NCI-H345 (cell line): ENCODE data around the gene SCYGR8.
A peak's percentile ranks its signal among the peaks of the same experiment; 100 is the strongest.

Experiments
- DNase-seq: peaks from one replicate; lab custom pipeline; 2025; lab: John Stamatoyannopoulos, UW

The SCYGR8 gene

DNA sequence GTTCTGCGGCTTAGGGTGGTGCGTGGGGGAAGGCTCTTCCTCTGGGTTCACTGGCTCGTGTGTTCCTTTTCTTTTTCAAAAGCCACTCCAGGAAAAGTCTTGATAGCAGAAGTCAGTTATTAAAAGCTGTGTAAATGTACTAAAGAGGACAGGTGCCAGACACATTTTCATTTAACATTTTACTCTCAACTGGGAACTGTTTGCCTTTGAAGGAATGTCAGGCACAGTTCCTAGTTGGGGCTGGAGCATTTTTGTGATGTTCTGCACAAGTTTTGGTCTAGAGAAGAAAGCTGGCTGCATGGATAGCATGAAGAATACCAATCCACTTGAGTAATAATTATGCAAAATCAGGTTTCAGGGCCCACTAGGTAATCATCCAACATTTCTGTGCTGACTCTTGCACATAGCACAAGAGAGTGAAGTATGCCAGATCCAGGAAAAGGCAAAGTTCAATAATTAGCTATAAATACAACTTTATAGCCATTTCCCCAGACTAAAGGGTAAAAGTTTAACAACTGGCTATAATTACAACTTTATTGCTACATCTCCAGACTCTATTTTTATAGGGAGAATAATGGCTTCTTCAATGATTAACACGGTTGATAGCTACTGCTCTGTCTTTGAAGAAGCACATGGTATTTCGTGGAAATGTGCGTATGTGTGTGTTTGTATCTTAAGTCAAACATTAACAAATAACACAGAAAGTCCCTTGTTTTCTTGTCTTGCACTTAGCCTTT is 16.2 kb downstream of the SCYGR8 start:
- no peak for DNase-seq

DNA sequence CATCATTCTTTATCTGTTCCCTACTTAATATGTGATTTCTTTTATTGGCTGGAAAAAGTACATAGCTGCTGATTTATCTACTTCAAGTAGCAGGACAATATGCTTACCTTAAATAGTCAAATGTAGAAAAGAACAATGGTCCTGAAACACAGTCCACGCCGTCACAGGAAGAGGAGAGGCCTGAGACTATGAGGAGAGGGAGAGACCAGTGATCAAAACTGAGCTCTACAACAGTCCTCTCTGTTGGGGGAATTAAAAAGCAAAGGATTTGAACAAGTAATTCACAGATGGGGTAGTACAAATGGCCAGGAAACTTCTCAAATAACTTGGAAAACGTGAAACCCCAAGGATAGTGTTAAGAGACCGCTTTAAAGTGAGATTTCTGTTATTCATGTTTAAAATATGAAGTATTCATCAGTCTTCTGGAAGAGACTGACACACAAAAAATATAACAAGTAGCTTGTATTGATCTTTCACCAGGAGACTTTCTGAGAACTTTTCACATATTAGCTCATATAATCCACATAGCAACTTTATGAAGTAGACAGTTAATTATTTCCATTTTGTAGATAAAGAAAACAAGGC is 20.2 kb downstream of the SCYGR8 start:
- DNase-seq: no peak

DNA sequence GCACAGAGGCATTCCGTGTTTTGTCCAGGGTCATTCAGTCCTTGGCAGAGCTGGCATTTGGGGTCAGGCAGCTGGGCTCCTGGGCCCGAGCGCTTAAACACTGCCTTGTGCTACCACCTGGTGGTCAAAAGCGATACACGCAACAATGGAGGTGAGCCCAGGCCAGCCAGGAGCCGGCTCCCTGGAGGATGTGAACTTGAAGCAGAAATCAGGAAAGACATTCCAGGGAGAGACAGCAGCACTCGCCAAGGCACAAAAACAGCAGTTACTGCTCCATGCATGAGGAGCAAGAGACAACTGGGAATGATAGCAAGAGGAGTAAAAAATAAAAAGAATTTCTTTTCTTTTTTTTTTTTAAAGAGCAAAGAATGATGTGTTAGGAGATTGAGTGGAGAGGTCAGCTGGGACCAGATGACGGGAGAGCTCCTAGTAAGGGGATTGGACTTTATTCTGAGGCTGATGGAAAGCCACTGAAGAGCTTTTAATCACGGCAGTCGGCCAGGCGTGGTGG is 20.7 kb downstream of the SCYGR8 start:
- peak; percentile 79 for DNase-seq

DNA sequence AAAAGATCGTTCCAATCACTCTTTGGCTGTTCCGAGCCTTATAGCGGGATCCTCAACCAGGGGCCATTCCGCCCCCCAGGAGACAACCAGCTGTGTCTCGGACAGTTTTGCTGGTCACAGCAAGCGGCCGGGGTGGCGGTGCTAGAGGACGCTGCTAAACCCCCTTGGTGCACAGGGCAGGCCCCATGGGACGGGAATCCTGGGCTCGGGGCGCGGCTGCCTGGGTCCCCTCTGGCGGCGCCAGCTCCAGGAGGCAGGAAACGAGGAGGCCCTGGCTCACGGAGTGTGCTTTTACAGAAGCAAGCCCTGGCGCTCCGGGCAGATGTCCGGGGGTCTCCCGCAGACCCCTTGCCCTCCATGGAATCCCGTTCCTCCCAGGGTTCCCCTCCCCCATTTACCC is 22.1 kb downstream of the SCYGR8 start:
- DNase-seq: no peak

DNA sequence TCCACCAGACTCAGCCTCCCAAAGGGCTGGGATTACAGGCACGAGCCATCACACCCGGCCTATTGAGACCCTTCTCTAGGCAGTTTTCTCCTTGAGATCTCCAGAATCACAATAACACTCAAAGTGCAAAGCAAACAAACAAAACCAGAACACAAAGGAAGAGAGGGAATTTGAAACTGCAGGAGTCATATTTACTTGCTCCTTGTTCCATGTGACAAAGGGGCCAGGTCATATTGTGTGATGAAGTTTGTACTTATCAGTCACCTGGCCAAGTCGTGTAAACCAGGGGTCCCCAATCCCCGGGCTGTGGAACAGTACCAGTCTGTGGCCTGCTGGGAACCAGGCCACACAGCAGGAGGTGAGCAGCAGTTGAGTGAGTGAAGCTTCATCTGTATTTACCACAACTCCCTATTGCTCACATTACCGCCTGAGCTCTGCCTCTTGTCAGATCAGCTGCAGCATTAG is 26.5 kb downstream of the SCYGR8 start:
- peak; percentile 88 for DNase-seq

DNA sequence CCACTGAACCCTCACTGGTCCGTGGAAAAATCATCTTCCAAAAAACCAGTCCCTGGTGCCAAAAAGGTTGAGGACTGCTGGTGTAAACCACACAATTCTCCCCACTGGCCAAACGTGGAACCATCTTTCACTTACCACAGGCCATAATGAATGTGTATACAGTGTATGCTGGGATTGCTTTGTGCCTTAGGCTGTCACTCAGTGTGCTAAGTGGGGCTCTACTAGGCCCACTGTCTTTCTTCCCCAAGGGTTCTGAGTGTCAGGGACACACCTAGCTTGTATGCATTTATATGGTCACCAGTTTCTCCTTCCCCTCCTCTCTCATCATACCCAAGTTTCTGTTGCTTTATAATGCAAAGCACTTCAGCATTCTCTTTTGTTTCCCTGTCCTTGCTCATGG is 27.2 kb downstream of the SCYGR8 start:
- no peak for DNase-seq

DNA sequence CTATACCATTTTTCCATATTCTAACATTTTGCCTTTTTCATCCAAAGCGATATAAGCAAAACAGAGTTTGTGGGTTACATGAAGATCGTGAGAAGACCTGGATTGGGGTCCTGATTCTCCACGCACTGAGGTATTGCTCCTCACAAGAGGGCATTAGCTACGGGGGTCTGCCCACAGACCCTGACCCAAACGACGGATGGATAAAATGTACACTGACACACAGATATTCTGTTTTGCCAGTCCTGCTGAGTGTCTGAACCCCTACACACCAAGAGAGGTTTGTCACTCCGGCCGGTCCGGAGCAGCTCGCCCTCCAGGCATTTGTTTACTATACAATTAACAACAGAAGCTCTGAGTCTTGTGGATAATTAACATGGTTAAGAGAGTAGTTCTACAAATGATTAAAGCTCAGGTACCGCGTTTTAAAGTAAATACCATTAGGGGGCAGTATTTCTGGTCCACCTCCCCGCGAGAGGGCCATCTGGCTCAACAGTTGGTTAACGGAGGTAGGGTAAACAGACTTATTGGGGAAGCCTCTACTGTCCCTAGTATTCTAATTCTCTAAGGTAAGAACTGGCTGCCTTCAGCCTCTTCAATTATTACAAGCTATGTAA is 28.4 kb downstream of the SCYGR8 start:
- no peak for DNase-seq

DNA sequence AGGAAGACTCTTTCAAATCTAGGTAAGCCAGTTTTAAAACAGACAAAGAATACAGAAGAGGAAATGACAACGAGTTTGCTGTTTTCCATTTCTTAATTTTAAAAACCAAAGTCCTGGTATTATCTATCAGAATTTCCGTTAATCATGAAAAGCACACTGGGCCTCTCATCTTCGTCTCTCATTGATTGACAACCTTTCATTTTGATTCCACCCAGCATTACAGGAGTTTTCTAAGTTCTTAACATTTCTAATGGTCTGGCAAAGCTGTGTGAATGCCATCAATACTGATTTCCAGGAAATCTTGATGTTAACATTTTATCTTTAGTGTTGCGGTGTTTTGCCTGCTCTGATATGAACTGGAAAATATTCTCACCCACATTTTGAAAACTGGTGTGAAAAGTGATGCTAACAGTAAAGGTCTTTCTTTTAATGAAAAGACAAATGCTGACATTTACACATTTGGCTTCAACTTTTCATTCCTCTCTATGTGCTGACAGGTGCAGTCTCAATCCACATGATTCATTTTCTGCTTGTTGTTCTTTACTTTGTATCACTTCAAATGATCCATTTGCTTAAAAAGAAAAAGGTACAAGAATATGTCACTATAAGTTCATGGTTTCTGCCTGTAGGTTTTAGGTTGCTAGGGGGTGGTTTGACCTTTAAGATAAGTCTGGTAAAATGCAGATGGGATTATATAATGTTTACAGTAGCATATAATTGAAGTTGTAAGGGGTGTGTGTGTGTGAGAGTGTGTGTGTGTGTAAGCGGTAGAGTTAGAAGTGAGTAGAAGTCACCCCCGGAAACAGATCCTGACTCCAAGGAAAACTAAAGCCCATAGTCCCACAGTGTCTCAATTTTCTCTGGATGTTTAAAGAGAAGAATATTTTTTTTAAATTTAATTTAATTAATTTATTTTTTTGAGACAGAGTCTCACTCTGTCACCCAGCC is 29.5 kb downstream of the SCYGR8 start:
- DNase-seq: no peak

DNA sequence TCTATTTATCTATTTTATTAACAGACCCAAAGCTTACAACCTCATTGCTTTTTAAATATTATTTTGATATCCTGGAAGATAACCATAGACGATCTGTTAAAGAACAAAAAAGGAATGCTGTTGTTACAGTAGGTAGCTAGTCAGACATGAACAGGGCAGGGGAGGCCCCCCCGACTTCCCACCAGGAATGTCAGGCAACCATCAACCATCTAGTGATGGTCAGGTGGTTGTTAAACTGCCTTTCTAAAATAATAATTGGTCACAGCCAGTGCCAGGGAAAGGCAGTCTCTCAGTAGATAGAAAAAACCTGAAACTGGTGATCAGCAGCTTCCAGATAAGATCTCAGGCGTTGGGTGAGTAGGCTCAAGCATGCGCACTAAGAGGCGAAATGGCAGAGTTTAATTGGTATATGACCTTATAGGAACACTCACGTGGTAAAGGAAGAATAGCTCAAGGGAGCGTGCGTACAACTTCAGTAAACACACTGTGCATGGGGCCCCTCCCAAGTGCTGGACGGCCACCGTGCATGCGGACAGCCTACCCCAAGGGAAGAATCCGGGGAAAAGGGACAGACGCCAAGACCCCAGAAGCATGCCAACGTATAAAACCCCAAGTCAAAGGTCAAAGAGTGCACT is 35.4 kb downstream of the SCYGR8 start:
- no peak for DNase-seq

DNA sequence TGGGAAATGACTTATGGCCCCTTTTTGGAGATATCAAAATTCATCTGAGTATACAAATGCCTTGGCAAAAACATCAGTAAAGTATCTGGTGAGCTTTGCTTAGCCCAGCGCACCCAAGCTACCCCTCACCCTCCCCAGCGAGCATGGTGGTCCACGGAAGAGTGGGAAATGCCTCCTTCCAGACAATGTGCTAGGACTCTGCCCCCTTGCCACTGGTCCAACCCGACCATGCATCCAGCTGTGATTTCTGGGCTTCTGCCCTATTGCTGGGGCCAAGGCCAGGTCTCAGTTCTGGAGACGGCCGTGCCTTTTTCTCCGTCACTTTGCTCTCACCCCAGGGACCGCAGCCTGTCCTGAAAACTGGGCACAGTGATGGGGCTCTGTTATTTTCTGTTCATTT is 36.1 kb downstream of the SCYGR8 start:
- DNase-seq: no peak

DNA sequence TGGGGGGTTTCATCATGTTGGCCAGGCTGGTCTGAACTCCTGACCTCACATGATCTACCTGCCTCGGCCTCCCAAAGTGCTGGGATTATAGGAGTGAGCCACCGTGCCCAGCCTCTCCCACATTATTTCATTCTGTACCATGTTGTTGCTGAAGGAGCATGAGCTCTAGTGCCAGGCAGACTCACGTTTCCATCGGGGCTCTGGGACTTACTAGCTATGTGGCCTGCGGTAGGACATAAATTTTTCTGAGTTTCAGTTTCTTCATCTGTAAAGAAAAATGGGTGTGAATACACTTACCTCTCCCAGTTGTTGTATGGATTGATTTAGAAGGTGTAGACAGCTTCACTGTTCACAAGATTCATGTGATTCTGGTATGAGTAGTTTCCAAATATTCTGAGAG is 37.1 kb downstream of the SCYGR8 start:
- DNase-seq: no peak

DNA sequence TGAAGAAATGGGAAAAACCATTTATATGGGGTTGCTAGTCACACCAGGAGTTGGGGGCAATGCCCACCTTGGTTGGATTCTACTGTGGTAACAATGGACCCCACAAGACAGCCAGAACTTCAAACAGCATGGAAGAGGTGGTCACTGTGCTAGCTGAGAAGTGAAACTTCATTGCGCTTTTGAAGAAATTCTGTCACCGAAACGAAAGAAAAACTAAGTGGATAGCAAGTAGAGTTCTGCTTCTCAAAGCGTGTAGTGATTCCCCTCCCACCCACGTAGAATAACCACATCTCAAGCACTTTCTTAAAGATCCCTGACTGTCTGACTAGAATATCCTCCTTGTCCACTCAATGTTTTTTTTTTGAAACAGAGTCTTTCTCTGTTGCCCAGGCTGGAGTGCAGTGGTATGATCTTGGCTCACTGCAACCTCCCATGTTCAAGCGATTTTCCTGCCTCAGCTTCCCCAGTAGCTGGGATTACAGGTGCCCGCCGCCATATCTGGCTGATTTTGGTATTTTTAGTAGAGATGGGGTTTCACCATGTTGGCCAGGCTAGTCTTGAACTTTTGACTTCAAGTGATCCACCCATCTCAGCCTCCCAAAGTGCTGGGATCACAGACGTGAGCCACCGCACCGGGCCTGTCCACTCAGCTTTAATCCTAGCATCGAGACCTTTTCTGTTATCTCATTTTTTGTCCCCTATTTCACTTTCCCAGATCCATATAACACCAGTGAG is 37.9 kb downstream of the SCYGR8 start:
- DNase-seq: no peak

DNA sequence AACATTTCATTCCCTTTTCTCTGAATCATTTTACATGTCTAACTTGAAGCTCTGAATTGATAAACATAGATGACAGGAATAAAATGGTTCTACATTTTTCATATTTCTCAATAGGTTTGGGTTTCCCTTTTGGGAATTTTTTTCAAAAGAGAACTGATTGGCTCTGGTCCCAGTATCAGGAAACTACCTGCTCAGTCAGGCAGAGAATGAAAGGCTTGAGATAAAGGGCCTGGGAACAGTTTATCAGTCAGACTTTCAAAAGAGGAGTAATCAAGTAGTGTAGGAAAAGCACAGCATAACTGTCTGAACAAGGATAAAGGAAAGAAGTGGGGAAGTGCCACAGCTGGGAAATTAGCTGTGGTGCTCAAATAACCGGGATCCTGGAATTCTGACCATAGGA is 39.6 kb downstream of the SCYGR8 start:
- no peak for DNase-seq

DNA sequence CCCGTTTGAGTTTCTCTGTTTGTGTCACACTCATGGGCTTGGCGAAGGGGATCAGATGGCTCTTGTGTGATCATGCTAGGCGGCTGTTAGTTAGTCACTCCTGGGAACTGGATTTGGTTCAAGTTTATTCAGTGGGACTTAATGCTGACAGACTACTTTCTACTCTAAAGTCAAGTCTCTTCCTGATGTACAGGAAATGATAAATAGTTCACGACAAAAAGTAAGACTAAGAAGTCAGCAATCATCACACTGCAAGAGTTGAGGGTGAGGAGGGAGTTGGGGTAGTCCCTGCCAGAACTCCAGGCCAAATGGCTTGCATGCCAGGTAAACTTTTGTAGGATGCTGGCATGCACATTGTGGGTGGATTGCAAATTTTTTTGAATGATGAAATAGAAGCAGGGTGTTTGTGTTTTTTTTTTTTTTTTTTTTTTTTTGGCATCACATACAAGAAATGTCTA is 42.9 kb downstream of the SCYGR8 start:
- no peak for DNase-seq

DNA sequence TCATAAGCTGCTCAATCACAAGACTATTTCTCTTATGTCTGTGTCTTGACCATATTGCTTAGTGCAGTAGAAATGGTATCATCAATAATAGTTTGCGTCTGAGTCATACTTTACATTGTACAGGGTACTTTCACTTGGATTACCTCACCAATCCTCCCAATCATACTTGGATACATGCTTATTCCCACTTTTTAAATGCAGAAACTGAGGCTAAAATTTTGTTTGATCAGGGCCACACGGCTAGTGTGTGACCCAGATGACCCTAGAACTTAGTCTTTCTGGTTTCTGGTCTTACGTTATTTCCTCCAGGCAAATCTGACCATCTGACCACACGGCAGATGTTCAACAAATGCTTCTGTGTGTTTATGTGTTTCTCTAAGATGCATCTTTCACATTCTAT is 44.1 kb downstream of the SCYGR8 start:
- DNase-seq: no peak

DNA sequence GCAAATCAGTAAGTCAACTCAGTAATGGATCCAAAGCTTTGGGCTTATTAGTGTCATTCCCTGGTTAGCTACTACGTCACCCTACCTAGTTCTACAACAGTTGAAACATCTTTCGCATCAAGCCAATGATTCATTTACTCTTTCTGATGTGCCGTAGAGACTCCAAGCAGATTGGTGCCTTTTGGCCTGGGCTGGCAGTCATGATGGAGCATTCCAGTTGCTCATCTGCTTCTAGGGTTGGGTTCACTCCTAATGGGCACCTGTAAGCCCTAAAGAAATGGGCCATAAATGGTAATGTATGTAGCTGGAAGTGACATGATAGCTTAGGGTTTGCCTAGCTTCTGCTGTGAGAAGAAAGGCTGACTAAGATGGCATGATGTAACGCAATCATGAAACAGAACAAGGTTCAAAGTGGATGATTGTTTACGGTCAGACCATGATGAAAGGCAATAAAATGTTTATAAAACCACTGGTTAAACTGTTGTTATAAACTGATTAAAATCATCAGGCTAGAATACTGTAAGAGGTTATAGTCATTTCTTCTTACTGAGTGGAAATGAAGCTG is 47.5 kb downstream of the SCYGR8 start:
- no peak for DNase-seq
